GM19372 (cell line): ENCODE results near the gene CCNF.
"Not testable (repeated sequence)": the region's sequence is repeated elsewhere in the genome, so short reads cannot be mapped to it uniquely, and the experiment has no call there.

Source experiments
- ATAC-seq: cut with Tn5 transposase; IDR thresholded peaks from one replicate; pipeline ENCODE4 v1.9.1; 2021; ENCODE audit warnings: mild to moderate bottlenecking, low read depth, moderate library complexity; ENCODE audit not compliant: unreplicated experiment

Gene CCNF

GRCh38 chr16:2426941-2427361 lies 2.3 kb upstream of the CCNF start:
- ATAC-seq = no peak

GRCh38 chr16:2427526-2427925 lies 1.7 kb upstream of the CCNF start:
- no peak for ATAC-seq

GRCh38 chr16:2428051-2428783 lies 1.0 kb upstream of the CCNF start:
- peak; percentile 12 for ATAC-seq

GRCh38 chr16:2428784-2429033 lies 538 bp upstream of the CCNF start:
- ATAC-seq = no peak

GRCh38 chr16:2429771-2430663 lies 770 bp downstream of the CCNF start:
- ATAC-seq = no peak

- ATAC-seq = no peak
These were observed 3.0 kb downstream of the CCNF start for GRCh38 chr16:2432286-2432685.

- no peak for ATAC-seq
These were observed 3.7 kb downstream of the CCNF start for GRCh38 chr16:2432801-2433505.

GRCh38 chr16:2435236-2435635 lies 6.0 kb downstream of the CCNF start:
- not testable (repeated sequence) for ATAC-seq

- ATAC-seq = no peak
These were observed 6.9 kb downstream of the CCNF start for GRCh38 chr16:2436110-2436509.

GRCh38 chr16:2437032-2437790 lies 8.0 kb downstream of the CCNF start:
- ATAC-seq = no peak

- no peak for ATAC-seq
These were observed 8.9 kb downstream of the CCNF start for GRCh38 chr16:2438121-2438520.

GRCh38 chr16:2439598-2439997 lies 10.4 kb downstream of the CCNF start:
- ATAC-seq = no peak

- ATAC-seq = not testable (repeated sequence)
These were observed 12.0 kb downstream of the CCNF start for GRCh38 chr16:2441143-2441804.

- no peak for ATAC-seq
These were observed 14.3 kb downstream of the CCNF start for GRCh38 chr16:2443555-2443954.

- ATAC-seq = no peak
These were observed 18.8 kb downstream of the CCNF start for GRCh38 chr16:2447920-2448583.

GRCh38 chr16:2449118-2449517 lies 19.9 kb downstream of the CCNF start:
- no peak for ATAC-seq

- ATAC-seq = no peak
These were observed 21.3 kb downstream of the CCNF start for GRCh38 chr16:2450535-2450934.

- ATAC-seq = no peak
These were observed 21.7 kb downstream of the CCNF start for GRCh38 chr16:2450975-2451381.

- ATAC-seq = no peak
These were observed 22.6 kb downstream of the CCNF start for GRCh38 chr16:2451851-2452320.
